Testis (tissue), 2 donors: ENCODE measurements around the gene VRK2.

Source experiments
- POLR2A ChIP-seq: fragments of 450-650 bp; IDR thresholded peaks from one replicate; pipeline ENCODE4 v1.6.1; 2017; ENCODE audit warnings: antibody characterized with exemption, mild to moderate bottlenecking, moderate library complexity
- TF ChIP-seq, protein P1 (sequence below), 3 experiments: fragments of 450-650 bp in 2 of 3; fragments of 200-600 bp in 1 of 3; sonication (generic) in 1 of 3; IDR thresholded peaks; one replicate each; pipeline ENCODE4 v1.5.1; 2016 to 2019; ENCODE audit warnings: antibody characterized with exemption in 3 of 3, mild to moderate bottlenecking in 2 of 3, moderate library complexity in 1 of 3

- TF ChIP-seq, protein P1, sequence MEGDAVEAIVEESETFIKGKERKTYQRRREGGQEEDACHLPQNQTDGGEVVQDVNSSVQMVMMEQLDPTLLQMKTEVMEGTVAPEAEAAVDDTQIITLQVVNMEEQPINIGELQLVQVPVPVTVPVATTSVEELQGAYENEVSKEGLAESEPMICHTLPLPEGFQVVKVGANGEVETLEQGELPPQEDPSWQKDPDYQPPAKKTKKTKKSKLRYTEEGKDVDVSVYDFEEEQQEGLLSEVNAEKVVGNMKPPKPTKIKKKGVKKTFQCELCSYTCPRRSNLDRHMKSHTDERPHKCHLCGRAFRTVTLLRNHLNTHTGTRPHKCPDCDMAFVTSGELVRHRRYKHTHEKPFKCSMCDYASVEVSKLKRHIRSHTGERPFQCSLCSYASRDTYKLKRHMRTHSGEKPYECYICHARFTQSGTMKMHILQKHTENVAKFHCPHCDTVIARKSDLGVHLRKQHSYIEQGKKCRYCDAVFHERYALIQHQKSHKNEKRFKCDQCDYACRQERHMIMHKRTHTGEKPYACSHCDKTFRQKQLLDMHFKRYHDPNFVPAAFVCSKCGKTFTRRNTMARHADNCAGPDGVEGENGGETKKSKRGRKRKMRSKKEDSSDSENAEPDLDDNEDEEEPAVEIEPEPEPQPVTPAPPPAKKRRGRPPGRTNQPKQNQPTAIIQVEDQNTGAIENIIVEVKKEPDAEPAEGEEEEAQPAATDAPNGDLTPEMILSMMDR (IDR thresholded peaks at IDR 0.05), result no peak
- TF ChIP-seq POLR2A, result no peak
These were observed 18.6 kb downstream of the VRK2 start for GRCh38 chr2:58065248-58065647.
